ENCODE data around the gene BRINP3. TPM values are rescaled to one million over a fixed set of nuclear protein-coding genes. Genes with fewer than 3 reads are reported as not detected.

Gene BRINP3
- total RNA-seq, 1 donor from 2014 or later, result 0.25 TPM

GRCh38 chr1:190067592-190067991 lies 410.1 kb downstream of the BRINP3 start:
- Mint-ChIP-seq H3K27ac (no peak overlapping the region), H3K9me3 (peaks cover 8% of the 10 kb centered on the region), H3K4me1 (no peaks in the 10 kb centered on the region), H3K27me3 (ENCODE audit: low read depth) (peaks cover under 1% of the 10 kb centered on the region), H3K4me3 (no peak overlapping the region), H3K36me3 (peaks cover 2% of the 10 kb centered on the region)
- TF ChIP-seq CTCF (IDR thresholded peaks at IDR 0.05; ENCODE audit: unreplicated experiment), result no peak
- no peak for DNase-seq (ENCODE audit: low spot score in 2 of 2, unreplicated experiment in 2 of 2)

- DNase-seq (ENCODE audit: low spot score in 2 of 2, unreplicated experiment in 2 of 2), result no peak
- Mint-ChIP-seq H3K4me3 (no peak overlapping the region), H3K27ac (no peak overlapping the region), H3K36me3 (peaks cover 2% of the 10 kb centered on the region), H3K27me3 (ENCODE audit: low read depth) (no peaks in the 10 kb centered on the region), H3K9me3 (peaks cover 8% of the 10 kb centered on the region), H3K4me1 (no peaks in the 10 kb centered on the region)
- no peak for TF ChIP-seq CTCF (IDR thresholded peaks at IDR 0.05; ENCODE audit: unreplicated experiment)
These were observed 411.7 kb downstream of the BRINP3 start for GRCh38 chr1:190066011-190066410.

- Mint-ChIP-seq H3K36me3 (no peaks in the 10 kb centered on the region), H3K9me3 (peaks cover 8% of the 10 kb centered on the region), H3K27ac (no peak overlapping the region), H3K27me3 (ENCODE audit: low read depth) (no peaks in the 10 kb centered on the region), H3K4me3 (no peak overlapping the region), H3K4me1 (no peaks in the 10 kb centered on the region)
- no peak for DNase-seq (ENCODE audit: low spot score in 2 of 2, unreplicated experiment in 2 of 2)
- no peak for TF ChIP-seq CTCF (IDR thresholded peaks at IDR 0.05; ENCODE audit: unreplicated experiment)
These were observed 428.4 kb downstream of the BRINP3 start for GRCh38 chr1:190049314-190049713.

Measured in mesothelial cell of epicardium (in vitro differentiated cells).